ENCODE measurements around the gene SCTR. TPM values are rescaled to one million over a fixed set of nuclear protein-coding genes. Genes with fewer than 3 reads are reported as not detected.

The SCTR gene
- total and polyA plus RNA-seq, 2 of the 13 experiments (the other 11 are each of a cell fraction or from before 2014, with no cell fraction given) = not detected

- peaks cover 89% of the 10 kb centered on the region for H3K4me1 ChIP-seq (ENCODE audit: insufficient read depth, low read length)
- TF ChIP-seq ZNF652 (CRISPR knock-in tag; IDR thresholded peaks at IDR 0.05; ENCODE audit: borderline replicate concordance, low read depth) (no peak), ARNTL (CRISPR knock-in tag; IDR thresholded peaks at IDR 0.05) (no peak), HDAC6 (IDR thresholded peaks at IDR 0.05; ENCODE audit: low read depth, low read length) (no peak), ZBTB43 (CRISPR knock-in tag; conservative IDR thresholded peaks at IDR 0.05) (no peak), CREB3 (CRISPR knock-in tag; IDR thresholded peaks at IDR 0.05) (no peak), ZNF761 (CRISPR knock-in tag; conservative IDR thresholded peaks at IDR 0.05) (no peak), HES4 (CRISPR knock-in tag; IDR thresholded peaks at IDR 0.05; ENCODE audit: borderline replicate concordance) (no peak), DR1 (CRISPR knock-in tag; IDR thresholded peaks at IDR 0.05) (no peak), HNRNPUL1 (IDR thresholded peaks at IDR 0.05; ENCODE audit: low read depth, low read length) (no peak), ZNF274 (CRISPR knock-in tag; IDR thresholded peaks at IDR 0.05) (no peak), CCDC6 (CRISPR knock-in tag; IDR thresholded peaks at IDR 0.05) (no peak), ZNF776 (CRISPR knock-in tag; IDR thresholded peaks at IDR 0.05) (no peak)
- no TSS peak for BruUV-seq (replicated peaks)
Measured at GRCh38 chr2:119421304-119421703, 103.0 kb downstream of the SCTR start.

More at GRCh38 chr2:119421304-119421703, 103.0 kb downstream of the SCTR start:
- ATAC-seq (no peak), DNase-seq (ENCODE audit: low spot score) (no peak), FAIRE-seq (no peak)
- Histone ChIP-seq H3K4me3 (replicated peaks in 1 of 3; ENCODE audit: insufficient read depth in 1 of 3, low read depth in 2 of 3, low read length in 3 of 3) (no peak overlapping the region), H3K79me2 (ENCODE audit: insufficient read depth, low read length) (no peaks in the 10 kb centered on the region), H3K4me2 (ENCODE audit: low read depth, low read length) (no peak overlapping the region), H3K36me3 (replicated peaks in 1 of 2; ENCODE audit: control insufficient read depth in 1 of 2, insufficient read depth in 2 of 2, low read length in 2 of 2) (no peaks in the 10 kb centered on the region), H2AFZ (ENCODE audit: low read length) (no peak overlapping the region), H4K20me1 (ENCODE audit: insufficient read depth, low read length) (no peaks in the 10 kb centered on the region), H3K27ac (ENCODE audit: extremely low read length, insufficient read depth, low read length) (no peak overlapping the region), H3K9me3 (ENCODE audit: low read length) (peaks cover 12% of the 10 kb centered on the region), H3K9ac (ENCODE audit: insufficient read depth, low read depth, low read length) (no peak overlapping the region), H3K27me3 (ENCODE audit: control insufficient read depth in 1 of 2, insufficient read depth in 2 of 2, low read length in 2 of 2) (no peaks in the 10 kb centered on the region; a peak in 2 of 5 replicates)
- ChIA-PET CTCF (ENCODE audit: low intra/inter-chr PET ratio, low total read pairs) (no interaction called here), POLR2A (no interaction called here)
- in situ Hi-C loops (cut with HindIII; ENCODE audit: extremely low pct_ligation_motif_present, low pct_unique_long_range_greater_than_20kb) (no loop called here), intact Hi-C loops (cut with micrococcal nuclease; ENCODE audit: unreplicated experiment) (no loop called here)
- 86% methylated on average over 1 of the region's 1 CpG for WGBS (ENCODE audit: low lambda C conversion rate)
